HG03108 (cell line): ENCODE results near the gene CLDN11.

ENCODE experiments used
- ATAC-seq: cut with Tn5 transposase; IDR thresholded peaks from one replicate; pipeline ENCODE4 v1.9.1; 2021; ENCODE audit warnings: moderate library complexity; ENCODE audit not compliant: unreplicated experiment

CLDN11 gene

DNA sequence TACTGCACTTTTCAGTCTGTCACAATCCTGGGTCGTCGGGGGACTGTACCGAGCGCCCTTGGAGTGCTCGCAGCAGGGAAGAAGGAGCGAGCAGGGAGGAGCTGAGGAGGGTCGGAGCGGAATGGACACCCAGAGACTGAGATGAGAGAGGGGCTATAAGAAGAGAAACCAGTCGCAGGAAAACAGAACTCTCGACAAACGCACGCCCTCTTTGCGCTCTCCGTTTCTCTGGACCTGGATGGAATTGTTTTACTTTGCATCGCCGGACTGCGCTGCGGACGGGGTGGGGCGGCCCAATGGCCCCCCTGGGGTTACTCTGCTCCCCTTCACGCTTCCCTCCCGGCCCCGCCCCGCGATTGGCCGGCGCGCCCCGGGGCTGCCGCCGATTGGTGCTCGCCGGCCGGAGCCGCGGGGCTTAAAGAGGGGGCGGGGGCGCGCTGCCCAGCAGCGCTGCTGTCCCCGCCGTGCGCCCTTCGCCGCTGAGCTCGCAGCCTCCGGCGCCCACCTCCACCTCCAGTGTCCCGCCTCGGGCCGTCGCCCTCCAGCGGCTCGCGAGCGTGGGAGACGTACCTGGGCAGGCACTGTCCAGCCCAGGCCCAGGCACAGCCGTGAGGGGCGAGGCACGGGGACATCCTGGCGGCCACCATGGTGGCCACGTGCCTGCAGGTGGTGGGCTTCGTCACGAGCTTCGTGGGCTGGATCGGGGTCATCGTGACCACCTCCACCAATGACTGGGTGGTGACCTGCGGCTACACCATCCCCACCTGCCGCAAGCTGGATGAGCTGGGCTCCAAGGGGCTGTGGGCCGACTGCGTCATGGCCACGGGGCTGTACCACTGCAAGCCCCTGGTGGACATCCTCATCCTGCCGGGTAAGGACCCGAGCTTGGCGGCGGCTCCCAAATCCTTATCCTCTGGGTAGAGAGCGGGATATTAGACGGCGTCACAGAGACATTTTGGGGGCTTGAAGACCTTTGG, at the start of gene CLDN11:
TSS of gene CLDN11 (plus strand) at position 447 of the 977 bp plus-strand sequence. CDS start at position 646, 199 bp downstream.
- no peak for ATAC-seq

GRCh38 chr3:170368921-170369320, 49.7 kb upstream of the CLDN11 start:
- no peak for ATAC-seq

DNA sequence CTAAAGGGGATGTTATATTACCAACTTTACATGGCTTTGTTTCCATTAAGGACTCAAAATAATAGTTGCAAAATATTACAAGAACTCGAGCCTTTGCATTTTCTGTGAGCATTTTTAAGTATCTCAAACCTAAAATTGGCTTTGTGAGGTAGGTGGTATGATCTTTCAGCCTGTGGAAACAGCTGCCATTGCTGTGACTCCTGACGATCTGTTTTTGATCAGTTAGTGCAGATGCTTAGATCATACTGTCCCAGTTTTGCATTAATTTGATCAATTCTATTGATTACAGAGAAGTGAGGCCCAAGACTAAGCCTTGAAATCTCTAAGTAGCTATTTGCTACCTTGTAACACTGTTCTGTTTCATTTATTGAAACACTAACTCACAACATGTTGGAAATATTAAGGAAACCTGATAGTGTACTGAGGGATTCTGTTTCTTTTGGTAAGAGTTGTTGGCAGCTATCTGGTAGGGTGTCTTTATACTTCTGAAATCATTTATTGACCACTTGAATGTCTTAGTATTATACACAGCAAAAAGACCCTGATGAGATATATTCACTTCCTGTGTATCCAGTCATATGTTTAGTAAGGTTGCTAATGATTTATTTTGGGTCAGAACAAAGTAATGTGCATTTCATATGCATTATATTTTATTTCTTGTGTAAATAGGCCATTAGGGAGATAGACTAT, 46.3 kb upstream of the CLDN11 start:
- ATAC-seq, result no peak

GRCh38 chr3:170383567-170383966, 35.1 kb upstream of the CLDN11 start:
- no peak for ATAC-seq

- ATAC-seq, result no peak
Measured at GRCh38 chr3:170386468-170386867, 32.2 kb upstream of the CLDN11 start.

DNA sequence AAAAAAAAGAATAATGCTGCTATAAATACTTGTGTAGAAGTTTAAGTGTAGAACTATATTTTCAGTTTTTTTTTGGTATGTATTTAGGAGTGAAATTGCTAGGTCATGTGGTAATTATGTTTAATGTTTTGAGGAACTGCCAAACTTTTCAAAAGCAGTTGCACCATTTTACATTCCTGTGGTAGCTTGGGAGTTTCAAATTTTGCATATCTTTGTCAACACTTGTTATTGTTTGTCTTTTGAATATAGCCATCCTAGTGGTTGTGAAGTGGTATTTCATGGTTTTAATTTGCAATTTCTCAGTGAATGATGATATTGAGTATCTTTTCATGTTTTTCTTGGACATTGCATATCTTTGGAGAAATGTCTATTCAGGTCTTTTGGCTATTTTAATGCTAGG, 30.7 kb upstream of the CLDN11 start:
- ATAC-seq, result no peak

GRCh38 chr3:170391108-170391507, 27.6 kb upstream of the CLDN11 start:
- no peak for ATAC-seq

DNA sequence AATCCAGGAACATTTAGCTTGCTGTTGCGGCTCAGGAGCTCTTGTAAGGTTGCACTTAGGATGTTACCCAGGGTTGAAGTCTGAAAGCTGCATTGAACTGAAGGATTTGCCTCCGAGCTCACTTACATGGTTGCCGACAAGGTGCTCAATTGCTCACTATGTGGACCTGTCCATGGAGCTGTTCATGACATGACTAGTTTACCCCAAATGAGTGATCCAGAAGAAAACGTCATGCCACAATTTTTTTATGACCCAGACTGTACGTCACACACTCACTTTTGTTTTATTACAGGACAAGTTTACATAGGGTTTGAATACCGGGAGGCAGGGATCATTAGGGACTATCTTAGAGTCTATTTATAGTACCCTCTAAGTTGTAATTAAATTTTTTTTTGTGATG, 21.0 kb upstream of the CLDN11 start:
- ATAC-seq, result no peak

DNA sequence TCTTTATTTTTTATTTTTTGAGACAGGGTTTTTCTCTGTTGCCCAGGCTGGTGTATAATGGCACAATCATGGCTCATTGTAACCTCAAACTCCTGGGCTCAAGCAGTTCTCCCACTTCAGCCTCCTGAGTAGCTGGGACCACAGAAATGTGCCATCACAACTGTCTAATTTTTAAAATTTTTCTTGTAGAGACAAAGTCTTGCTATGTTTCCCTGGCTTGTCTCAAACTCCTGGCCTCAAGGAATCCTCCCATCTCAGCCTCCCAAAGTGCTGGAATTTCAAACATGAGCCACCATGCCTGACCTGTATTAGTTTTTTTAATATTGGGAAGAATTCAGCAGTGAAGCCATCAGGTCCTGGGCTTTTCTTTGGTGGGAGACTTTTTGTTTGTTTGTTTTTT, 13.6 kb upstream of the CLDN11 start:
- ATAC-seq, result no peak

DNA sequence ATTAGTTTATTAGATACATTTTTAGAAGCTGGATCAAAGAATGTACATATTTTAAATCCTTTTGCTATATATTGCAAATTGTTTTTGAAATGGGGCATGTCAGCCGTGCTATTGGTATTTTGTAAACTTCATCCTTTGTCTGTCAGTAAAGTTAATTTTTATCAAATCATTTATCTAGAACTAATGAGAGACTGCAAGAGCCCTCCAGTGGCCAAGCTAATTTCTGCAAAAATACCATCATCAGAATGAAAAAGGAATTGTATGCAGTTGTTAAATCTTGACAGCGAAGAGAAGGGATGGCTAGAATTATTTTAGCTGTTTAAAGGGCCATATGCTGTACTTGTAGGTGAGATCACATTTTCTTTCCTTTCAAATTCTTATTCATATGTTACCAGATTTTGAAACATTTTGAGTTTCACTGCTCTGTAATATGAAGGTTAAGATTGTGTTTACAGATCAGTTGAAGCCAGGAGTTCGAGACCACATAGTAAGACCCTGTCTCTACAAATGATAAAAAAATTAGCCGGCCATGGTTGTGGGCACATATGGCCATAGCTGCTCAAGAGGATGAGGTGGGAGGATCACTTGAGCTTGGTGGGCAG, 8.1 kb upstream of the CLDN11 start:
- ATAC-seq, result no peak

DNA sequence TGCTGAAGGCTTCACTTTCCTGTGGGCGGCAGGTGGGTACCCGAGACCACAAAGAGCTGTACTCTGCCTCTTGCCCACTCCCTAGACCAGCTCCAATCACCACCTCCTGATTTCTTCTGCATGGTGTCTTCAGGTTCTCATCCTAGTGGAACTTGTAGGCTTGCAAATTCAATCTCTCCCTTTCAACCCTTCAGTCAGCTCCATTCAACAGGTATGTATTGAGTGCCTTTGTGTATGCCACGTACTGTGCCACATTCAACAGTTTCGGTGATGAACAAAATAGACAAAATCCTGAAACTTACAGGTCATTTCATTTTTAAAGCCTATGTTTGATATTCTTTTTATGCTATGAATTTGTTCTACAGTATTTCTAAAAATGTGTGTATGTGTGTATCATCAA, 5.4 kb upstream of the CLDN11 start:
- no peak for ATAC-seq

DNA sequence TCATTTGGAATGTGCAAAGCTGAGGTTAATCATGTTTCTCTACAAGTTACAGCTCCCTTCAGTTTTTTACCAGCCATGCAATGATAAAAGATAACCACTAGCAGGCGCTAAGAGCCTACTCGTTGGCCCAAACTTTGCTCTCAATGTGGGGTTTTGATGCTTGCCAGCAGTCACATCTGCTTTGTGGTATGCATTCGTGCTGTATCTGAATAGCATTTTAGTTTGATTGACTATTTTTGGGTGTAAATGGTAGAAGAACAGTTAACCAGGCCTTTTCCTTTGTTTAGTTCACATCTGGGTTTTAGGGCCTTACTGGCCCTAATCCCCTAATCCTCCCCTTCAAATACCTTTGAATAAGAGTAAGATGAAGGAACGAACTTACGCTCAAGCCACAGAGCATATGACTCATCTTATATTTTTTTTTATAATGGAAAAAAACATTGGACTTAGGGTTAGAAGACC, 4.4 kb upstream of the CLDN11 start:
- no peak for ATAC-seq

DNA sequence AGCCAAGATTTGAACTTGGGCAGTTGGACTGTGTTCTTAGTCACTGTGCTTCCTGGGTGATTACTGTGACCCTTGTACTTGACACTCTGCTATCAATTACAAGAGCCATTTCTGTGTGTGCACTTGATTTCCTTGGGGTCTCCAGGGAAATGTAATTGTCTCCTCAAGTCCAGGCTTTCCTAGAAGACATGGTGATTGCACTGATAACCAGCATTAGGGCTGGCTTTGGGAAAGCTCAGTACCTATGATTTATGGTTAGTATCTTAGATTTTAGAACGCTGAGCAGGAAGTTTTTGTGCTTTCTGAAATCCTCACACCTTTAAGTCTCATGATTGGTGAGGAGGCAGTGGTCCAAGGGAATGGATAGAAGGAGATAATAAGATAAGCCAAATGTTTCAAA, 1.6 kb upstream of the CLDN11 start:
- no peak for ATAC-seq

DNA sequence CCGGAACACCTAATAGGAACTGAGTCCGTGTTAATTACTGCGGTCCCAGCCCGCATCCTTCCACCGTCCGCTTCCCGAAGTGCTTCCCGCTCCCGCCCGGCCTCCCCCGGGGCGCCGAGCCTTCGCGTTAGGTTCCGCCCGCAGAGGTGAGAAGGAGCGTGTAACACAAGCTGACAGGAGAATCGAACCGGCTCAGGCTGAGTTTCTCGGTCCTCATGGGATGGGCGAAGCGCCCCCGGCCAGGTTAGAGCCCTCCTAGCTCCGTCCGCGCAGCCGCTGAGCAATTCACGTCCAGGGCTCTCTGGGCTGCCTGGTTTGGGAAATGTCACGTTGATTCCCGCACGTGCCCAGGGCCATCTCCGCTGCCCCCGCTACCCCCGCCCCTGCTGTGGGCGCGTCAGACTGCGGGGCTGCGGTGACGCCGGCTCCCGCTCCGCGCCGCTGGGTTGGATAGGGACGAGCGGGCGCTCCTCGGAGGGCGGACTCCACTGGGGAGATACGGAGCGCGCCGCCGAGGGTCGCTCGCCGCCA, 954 bp downstream of the CLDN11 start:
- no peak for ATAC-seq

GRCh38 chr3:170420307-170420821, 1.7 kb downstream of the CLDN11 start:
- no peak for ATAC-seq

- no peak for ATAC-seq
Measured at GRCh38 chr3:170421111-170421641, 2.5 kb downstream of the CLDN11 start.

DNA sequence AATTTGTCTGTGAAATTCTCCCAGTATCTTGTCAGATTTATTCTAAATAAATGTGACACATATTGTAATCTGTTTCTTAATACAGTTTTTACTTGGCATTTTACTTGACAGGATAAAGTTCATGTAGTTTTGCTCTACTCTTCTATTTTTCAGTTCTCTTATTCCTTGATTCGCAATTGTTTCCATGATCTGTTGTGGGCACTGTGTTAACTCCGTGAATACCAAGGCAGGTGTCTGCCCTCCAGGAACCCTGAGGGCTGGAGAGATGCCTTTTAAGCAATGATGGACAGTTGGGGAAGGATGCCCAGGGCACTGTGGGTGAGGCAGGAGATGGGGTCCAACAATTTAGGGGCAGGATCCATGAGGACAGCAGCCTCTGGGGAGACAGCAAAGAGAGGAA, 3.1 kb downstream of the CLDN11 start:
- no peak for ATAC-seq

GRCh38 chr3:170423001-170423615, 4.4 kb downstream of the CLDN11 start:
- no peak for ATAC-seq

- no peak for ATAC-seq
Measured at GRCh38 chr3:170424879-170425278, 6.2 kb downstream of the CLDN11 start.

DNA sequence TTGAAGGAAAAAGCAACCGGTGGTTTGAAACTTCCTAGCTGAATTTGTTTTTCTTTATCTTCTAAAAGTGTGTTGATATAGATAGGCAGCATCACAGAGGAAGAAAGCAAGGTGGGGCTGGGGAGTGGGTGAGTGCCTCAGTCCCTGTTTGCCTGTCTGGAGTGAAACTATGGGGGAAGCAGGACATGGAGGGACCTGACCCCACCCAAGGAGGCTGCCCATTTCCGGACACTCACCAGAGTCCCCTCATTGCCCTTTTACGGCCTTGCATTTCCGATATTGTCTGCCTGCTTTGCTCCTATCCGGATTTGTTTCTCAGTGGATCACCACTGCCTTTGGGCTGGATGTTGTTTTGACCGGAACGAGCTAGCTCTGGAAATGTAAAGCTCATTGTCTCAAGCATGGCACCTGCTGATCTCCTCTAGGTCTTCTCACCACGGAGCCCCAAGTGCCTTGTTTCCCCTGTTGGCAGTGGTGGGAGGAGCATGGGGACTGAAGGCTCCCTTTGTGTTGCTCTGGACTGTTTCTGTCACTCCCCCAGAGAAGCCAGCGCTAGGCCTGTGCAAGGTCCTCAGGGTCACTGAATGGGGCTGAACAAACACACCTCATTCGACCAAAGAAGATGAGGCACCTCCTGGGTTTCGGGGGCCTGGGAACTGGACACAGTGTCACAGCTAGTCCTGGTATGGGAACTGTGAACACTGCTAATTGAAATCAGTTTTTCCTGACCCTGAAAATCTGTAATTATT, 7.0 kb downstream of the CLDN11 start:
- ATAC-seq, result no peak
